SHP77 (cell line): ENCODE results near the gene INTS3.

ENCODE experiments used
- DNase-seq, 2 experiments: peaks; one replicate each; lab custom pipeline; 2025; lab: John Stamatoyannopoulos, UW

INTS3 gene

GRCh38 chr1:153796786-153797659, 69.2 kb downstream of the INTS3 start:
- peak; percentile 75 to 88 for DNase-seq

- no peak for DNase-seq
Observed at GRCh38 chr1:153798468-153798780, 70.6 kb downstream of the INTS3 start.

- no peak for DNase-seq
Observed at GRCh38 chr1:153799016-153799415, 71.2 kb downstream of the INTS3 start.

- DNase-seq: no peak
Observed at GRCh38 chr1:153799566-153800465, 72.0 kb downstream of the INTS3 start.

- no peak for DNase-seq
Observed at GRCh38 chr1:153800516-153800915, 72.7 kb downstream of the INTS3 start.

GRCh38 chr1:153801028-153801625, 73.3 kb downstream of the INTS3 start:
- no peak for DNase-seq

GRCh38 chr1:153801786-153802697, 74.2 kb downstream of the INTS3 start:
- no peak for DNase-seq

GRCh38 chr1:153803470-153804056, 75.7 kb downstream of the INTS3 start:
- DNase-seq: no peak

GRCh38 chr1:153804112-153804511, 76.3 kb downstream of the INTS3 start:
- no peak for DNase-seq

- peak in 1 of 2 experiments; percentile 6 for DNase-seq
Observed at GRCh38 chr1:153805042-153805745, 77.3 kb downstream of the INTS3 start.

- no peak for DNase-seq
Observed at GRCh38 chr1:153805886-153806719, 78.3 kb downstream of the INTS3 start.

GRCh38 chr1:153816283-153816889, 88.5 kb downstream of the INTS3 start:
- DNase-seq: no peak

GRCh38 chr1:153818876-153819275, 91.0 kb downstream of the INTS3 start:
- no peak for DNase-seq
